Omental fat pad (tissue), 4 donors: ENCODE data around the gene PFKFB4. TPM values are rescaled to one million over a fixed set of nuclear protein-coding genes. Genes with fewer than 3 reads are reported as not detected.

Experiments
- ATAC-seq: fragments of 150-250 bp; one replicate; pipeline ENCODE4 v1.9.1; 2016; ENCODE audit warnings: mild to moderate bottlenecking, moderate library complexity; ENCODE audit not compliant: low FRiP score
- DNase-seq: peaks from one replicate; pipeline ENCODE4 v3.0.0-alpha.2; 2019; ENCODE audit warnings: low spot score
- total RNA-seq, 4 donors: library from RNA; depleted of rRNA; stranded (reverse); fragments of >200 nt; gene quantifications; one replicate each; pipeline ENCODE4 v1.1.0, GENCODE V29; 2016
- TF ChIP-seq, protein P1 (sequence below), 3 donors: fragments of 450-650 bp; IDR thresholded peaks; one replicate each; pipeline ENCODE4 v1.5.1; 2016 to 2017; ENCODE audit warnings: antibody characterized with exemption in 3 of 3, mild to moderate bottlenecking in 3 of 3, moderate library complexity in 2 of 3

PFKFB4 gene
- total RNA-seq, 4 donors from 2014 or later, result 1.9 to 16.2 (median 3.2) TPM

DNA sequence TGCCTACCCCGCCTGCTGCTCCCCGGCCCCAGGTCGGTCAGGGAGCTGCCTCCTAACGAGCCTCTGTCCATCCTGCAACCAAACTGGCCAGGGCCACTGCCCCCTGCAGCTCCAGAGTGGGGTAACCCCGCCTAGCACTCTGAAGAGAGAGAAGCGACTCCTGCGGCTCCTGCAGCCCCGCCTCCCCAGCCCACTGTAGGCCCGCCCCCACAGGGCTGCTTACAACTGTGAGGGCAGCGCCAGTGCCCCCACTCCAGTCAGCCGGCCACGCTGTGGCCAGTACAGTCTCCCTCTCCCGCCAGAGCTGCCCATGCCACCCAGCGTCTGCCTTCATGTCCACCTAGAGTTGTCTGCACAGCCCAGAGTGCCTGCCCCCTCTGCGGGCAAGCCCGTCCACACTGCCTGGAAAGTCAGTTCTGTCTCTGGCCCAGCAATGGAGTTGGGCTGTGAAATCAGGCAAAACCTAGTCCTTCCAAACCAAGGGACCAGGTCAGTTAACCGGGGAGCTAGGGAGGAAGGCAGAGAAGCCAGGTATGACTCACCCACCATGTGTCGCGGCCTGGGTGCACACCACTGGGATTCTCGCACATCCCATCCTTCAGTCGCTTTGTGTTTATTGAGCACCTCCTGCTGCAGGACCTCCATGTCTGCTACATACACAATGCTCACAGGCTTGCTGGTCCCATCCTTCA, 4.6 kb upstream of the PFKFB4 start:
- DNase-seq (peak; percentile 38), ATAC-seq (no peak)
- TF ChIP-seq, protein P1, sequence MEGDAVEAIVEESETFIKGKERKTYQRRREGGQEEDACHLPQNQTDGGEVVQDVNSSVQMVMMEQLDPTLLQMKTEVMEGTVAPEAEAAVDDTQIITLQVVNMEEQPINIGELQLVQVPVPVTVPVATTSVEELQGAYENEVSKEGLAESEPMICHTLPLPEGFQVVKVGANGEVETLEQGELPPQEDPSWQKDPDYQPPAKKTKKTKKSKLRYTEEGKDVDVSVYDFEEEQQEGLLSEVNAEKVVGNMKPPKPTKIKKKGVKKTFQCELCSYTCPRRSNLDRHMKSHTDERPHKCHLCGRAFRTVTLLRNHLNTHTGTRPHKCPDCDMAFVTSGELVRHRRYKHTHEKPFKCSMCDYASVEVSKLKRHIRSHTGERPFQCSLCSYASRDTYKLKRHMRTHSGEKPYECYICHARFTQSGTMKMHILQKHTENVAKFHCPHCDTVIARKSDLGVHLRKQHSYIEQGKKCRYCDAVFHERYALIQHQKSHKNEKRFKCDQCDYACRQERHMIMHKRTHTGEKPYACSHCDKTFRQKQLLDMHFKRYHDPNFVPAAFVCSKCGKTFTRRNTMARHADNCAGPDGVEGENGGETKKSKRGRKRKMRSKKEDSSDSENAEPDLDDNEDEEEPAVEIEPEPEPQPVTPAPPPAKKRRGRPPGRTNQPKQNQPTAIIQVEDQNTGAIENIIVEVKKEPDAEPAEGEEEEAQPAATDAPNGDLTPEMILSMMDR (IDR thresholded peaks at IDR 0.05), result no peak

DNA sequence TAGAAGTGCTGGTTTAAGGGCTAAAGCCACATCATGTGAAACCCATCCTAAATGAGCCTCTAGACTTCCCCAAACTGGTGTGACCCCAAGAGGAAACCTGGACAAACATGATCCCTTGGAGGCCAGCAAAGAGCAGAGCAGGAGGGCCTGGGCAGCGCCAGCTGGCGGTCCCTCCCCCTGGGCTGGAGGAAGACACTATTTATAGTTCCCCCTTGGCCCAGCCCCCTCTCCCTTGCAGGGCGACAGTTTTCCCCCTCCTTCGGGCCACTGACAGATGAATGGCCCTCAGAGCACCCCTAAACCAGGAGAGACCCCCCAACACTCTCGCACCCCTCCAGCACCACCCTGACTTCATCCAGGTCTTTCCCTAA, 4.0 kb upstream of the PFKFB4 start:
- DNase-seq (no peak), ATAC-seq (no peak)
- TF ChIP-seq, protein P1 (IDR thresholded peaks at IDR 0.05), result no peak

DNA sequence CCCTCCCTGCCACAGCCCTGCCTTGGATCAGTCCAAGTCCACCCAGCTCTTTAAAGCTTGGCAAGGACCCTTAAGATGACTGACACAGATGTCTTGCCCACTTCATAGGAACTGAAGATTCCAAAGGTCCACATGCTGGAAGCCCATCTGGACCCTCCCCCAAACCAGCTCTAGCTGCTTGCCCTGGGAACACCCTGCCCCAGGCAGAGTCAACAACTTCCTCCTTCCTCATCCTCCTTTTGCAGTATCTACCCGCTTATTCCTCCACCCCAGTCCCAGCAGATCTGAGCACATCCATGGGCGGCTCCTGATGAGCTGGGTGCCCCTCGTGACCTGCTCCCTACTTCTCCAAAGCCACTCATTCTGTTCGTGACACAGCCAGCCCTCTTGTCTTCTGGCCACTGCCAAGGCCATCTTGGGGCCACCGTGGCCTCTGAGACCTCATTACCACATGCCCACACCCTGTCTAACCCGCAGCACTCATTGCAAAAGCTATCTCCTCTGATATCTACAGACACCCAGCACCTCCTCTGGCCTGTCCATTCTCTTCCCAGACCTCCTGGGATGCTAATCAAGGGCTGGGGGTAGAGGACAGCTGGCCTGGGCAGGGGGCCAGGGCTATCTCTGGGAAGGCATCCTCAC, 2.0 kb upstream of the PFKFB4 start:
- ATAC-seq (no peak), DNase-seq (no peak)
- TF ChIP-seq, protein P1 (IDR thresholded peaks at IDR 0.05), result no peak

DNA sequence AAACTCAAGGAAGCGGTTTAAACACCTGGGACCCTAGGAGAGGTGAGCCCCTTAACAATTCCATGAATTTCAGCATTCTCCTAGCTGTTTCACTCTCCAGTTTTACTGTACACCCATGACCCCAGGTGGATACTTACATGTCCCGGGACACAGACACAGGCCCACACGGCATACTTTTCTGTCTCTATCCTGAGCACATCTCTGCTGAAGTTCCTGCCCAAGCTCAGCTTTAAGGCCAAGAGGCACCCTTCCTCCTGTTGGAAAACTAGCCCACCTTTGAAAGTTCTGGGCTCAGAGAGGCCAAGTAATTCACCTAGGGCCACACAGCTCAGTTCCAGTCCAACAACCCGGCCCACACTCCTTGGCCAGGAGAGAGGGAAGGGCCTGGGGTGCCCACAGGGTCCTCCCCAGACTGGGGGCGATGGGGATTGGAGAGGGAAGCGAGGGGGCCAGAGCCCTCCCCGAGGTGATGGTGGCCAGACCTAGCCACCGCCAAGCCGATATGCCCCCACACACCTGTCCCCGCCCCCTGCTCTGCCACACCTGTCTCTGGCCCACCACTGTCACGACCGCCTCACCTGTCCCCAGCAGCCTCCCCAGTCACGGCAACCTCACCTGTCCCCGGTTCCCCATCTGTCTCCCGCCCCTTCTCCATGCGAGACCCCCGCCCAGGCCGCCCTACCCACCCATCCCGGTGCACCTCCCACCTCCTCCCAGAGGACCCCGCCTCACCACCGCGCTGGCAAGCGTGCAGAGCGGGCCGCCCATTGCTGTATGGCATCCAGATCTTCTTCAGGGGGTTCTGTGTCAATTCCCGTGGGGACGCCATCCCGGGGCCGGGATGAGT, 431 bp downstream of the PFKFB4 start:
- DNase-seq, result no peak
- ATAC-seq, result no peak

DNA sequence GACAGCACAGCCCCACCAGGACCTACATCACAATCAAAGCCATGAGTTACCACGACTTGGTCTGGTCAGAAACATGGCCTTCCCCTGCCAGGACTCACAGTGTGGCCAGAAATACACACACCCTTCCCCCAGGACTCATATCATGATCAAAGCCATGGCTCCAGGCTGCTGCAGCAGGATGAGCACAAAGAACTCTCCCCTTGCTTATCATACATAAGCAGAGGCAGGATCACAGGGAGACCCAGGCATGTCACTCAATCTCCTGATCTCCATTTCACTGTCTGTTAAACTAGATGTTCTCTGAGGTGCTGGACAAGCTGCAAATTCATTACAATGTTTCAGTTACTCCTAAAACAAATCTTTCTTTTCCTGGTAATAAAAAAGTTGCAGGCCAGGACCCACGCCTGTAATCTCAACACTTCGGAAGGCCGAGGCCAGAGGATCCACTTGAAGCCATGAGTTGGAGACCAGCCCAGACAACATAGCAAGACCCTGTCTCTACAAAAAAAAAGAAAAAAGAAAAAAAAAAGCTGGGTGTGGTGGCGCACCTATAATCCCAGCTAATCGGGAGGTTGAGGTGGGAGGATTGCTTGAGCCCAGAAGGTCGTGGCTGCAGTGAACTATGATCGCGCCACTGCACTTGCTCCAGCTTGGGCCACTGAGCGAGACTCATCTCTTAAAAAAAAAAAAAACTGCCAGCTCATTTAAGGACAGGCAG, 1.2 kb downstream of the PFKFB4 start:
- DNase-seq (no peak), ATAC-seq (no peak)
- TF ChIP-seq, protein P1 (IDR thresholded peaks at IDR 0.05), result no peak

More for the DNA sequence above, 431 bp downstream of the PFKFB4 start:
- TF ChIP-seq, protein P1 (IDR thresholded peaks at IDR 0.05), result no peak

DNA sequence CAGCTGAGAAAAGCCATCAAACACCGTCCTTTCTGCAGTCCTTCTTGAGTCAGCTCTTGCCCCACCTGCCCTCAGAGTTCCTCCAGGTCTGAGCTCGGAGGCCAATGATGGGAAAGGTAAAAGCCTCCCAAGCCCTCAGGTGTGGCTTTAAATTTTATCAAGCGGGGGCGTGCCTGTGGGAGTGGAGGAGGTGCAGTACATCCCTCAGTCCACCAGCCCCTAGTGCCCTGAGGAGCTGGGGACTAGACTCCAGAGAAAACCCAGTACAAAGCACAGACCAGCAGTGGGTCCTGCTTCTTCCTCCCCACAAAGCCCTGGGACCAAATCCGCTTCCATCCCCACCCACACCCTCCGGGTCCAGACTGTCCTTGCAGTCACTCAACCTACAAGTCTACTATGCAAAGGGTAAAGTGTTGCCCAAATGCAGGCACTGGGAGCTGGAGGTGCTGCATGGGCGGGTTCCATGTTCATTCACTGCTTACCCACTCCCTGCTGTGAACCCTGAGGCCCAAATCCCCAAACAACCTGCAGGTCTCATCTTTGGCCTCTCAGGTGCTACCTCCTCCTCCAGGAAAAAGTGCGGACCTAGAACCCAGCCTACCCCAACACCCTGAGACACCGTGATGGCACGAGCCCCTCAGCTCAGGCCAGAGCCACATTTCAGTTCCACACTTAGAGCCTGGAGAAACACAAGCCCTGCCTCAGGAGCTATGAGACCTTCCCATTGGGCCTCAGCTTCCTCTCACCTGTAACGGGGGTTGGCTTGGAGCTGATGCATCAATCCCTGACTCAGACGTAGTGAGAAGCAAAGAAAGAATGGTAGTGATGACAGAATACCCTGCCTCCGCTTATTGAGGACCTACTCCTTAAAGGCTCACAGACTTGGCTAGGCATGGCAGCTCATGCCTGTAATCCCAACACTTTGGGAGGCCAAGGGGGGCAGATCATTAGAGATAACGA, 2.4 kb downstream of the PFKFB4 start:
- TF ChIP-seq, protein P1 (IDR thresholded peaks at IDR 0.05), result no peak
- DNase-seq, result no peak
- ATAC-seq, result no peak
